Smooth muscle cell (in vitro differentiated cells): ENCODE data around the gene ZNF146. TPM values are rescaled to one million over a fixed set of nuclear protein-coding genes. Genes with fewer than 3 reads are reported as not detected.
"Not testable (repeated sequence)": the region's sequence is repeated elsewhere in the genome, so short reads cannot be mapped to it uniquely, and the experiment has no call there.

Source experiments
- DNase-seq: peaks from one replicate; lab custom pipeline; 2025; ENCODE audit not compliant: unreplicated experiment; lab: John Stamatoyannopoulos, UW
- H2AFZ ChIP-seq: fragments of 200-600 bp; sonication (generic); 2 replicates; pipeline ENCODE4 v1.6.0; 2016; ENCODE audit warnings: antibody characterized with exemption, low read depth, mild to moderate bottlenecking
- H3F3A ChIP-seq: fragments of 200-600 bp; sonication (generic); 2 replicates; pipeline ENCODE4 v1.6.0; 2017; ENCODE audit warnings: antibody characterized with exemption, low read depth
- H3K27ac ChIP-seq: fragments of 200-600 bp; sonication (generic); 2 replicates; pipeline ENCODE4 v1.5.1; 2016; ENCODE audit warnings: low read depth, mild to moderate bottlenecking
- H3K27me3 ChIP-seq: fragments of 200-600 bp; sonication (generic); 2 replicates; pipeline ENCODE4 v1.6.1; 2016; ENCODE audit warnings: low read depth, mild to moderate bottlenecking
- H3K36me3 ChIP-seq: fragments of 200-600 bp; sonication (generic); 2 replicates; pipeline ENCODE4 v1.5.1; 2016; ENCODE audit warnings: low read depth
- H3K4me1 ChIP-seq: fragments of 200-600 bp; sonication (generic); 2 replicates; pipeline ENCODE4 v1.5.1; 2016; ENCODE audit warnings: low read depth
- H3K4me2 ChIP-seq: fragments of 200-600 bp; sonication (generic); 2 replicates; pipeline ENCODE4 v1.6.0; 2016; ENCODE audit warnings: mild to moderate bottlenecking
- H3K4me3 ChIP-seq: fragments of 200-600 bp; sonication (generic); 2 replicates; pipeline ENCODE4 v1.5.1; 2016; ENCODE audit warnings: mild to moderate bottlenecking
- H3K79me2 ChIP-seq: fragments of 200-600 bp; sonication (generic); 2 replicates; pipeline ENCODE4 v1.6.0; 2016; ENCODE audit warnings: low read depth, mild to moderate bottlenecking
- H3K9ac ChIP-seq: fragments of 200-600 bp; sonication (generic); 2 replicates; pipeline ENCODE4 v1.6.0; 2016; ENCODE audit warnings: low read depth
- H3K9me3 ChIP-seq: fragments of 200-600 bp; sonication (generic); replicated peaks from 2 replicates; pipeline ENCODE4 v1.5.1; 2016; ENCODE audit warnings: low read depth
- H4K20me1 ChIP-seq: fragments of 200-600 bp; sonication (generic); 2 replicates; pipeline ENCODE4 v1.6.0; 2016; ENCODE audit warnings: low read depth
- CTCF ChIP-seq: fragments of 200-600 bp; sonication (generic); IDR thresholded peaks from 2 replicates; pipeline ENCODE4 v1.5.1; 2017; ENCODE audit warnings: borderline replicate concordance, mild to moderate bottlenecking, antibody characterized with exemption; ENCODE audit not compliant: insufficient read depth, poor library complexity, severe bottlenecking
- WGBS: methylation state at CpG from one replicate; pipeline ENCODE4 v1.1.7; 2016; ENCODE audit warnings: low lambda C conversion rate; 5-methylcytosine and 5-hydroxymethylcytosine counted together
- polyA plus RNA-seq: library from polyadenylated mRNA; unstranded; fragments of >200 nt; fragmentation: Nextera tagmentation; extraction: Ambion mirVana; gene quantifications from 2 replicates; pipeline ENCODE4 v1.2.1, GENCODE V29; 2016
- total RNA-seq: library from RNA; depleted of rRNA; stranded (reverse); fragments of >200 nt; gene quantifications from 2 replicates; pipeline ENCODE4 v1.2.3, GENCODE V29; 2014

The ZNF146 gene
- total RNA-seq (155 and 161 TPM in 2 replicates), polyA plus RNA-seq (49.4 and 57.5 TPM in 2 replicates)

DNA sequence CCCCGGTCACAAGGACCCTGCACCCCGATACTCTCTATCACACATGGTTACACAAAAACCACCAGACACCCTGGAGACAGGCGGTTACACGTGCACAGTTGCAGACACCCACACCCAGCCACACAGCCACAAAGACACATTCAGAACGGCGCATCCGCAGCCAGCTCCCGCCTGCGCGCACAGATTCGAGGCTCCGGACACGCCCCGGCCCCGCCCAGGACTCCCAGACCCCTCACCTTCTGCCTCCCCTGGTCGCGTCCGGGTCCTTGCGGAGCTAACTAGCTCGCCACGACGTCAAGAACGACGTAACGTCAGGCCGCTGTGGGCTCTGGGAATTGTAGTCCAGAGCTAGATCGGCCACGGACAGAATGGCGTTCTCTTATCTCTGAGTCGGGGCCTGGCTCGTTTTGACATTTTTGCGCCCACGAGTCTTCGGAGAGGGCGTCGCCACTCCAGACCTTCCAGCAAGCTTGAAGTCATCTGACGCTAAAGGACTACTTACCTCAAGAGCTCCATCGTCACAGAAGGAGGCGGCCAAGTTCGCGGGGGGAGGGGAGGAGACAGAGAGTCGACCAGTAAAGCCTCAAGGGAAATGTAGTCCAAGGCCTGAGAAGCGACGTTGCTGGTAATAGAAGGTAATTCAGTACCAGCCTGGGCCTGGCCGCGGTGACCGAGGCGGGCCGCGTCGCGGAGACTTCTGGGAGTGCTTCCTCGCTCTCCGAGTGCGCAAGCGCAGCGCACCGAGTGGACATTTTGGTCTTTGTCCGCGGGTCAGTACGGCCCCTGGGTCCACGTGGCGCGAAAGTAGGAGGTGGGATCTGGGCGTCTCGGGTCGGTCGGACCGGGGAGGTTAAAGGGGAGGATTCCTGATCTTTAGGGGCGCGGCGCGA is at the start of gene ZNF146, which contains the start of gene ZNF565:
Gene ZNF146 (plus strand): TSS at position 721 of the 890 bp plus-strand sequence. CDS start 21,335 bp downstream, outside the sequence.
Gene ZNF565 (minus strand): TSS at position 280 of the 890 bp plus-strand sequence. CDS start 12,680 bp downstream, outside the sequence.
- no peaks in the 10 kb centered on the region for H3K9me3 ChIP-seq
- WGBS, result 1% methylated on average over 73 of the region's 73 CpGs
- H3K79me2 ChIP-seq, result peaks cover 47% of the 10 kb centered on the region
- peak within 1 kb of the TSS; percentile 96 for H3K4me2 ChIP-seq
- H3K4me3 ChIP-seq, result peak within 1 kb of the TSS; percentile 79
- H3K27ac ChIP-seq, result peak within 1 kb of the TSS; percentile 86
- H3K4me1 ChIP-seq, result peaks cover 9% of the 10 kb centered on the region
- H3K9ac ChIP-seq, result peak within 1 kb of the TSS; percentile 95
- peaks cover 25% of the 10 kb centered on the region for H4K20me1 ChIP-seq
- H2AFZ ChIP-seq, result peak within 1 kb of the TSS; percentile 50
- H3K36me3 ChIP-seq, result no peaks in the 10 kb centered on the region
- H3F3A ChIP-seq, result peaks cover 11% of the 10 kb centered on the region
- no peaks in the 10 kb centered on the region for H3K27me3 ChIP-seq
- TF ChIP-seq CTCF, result no peak
- DNase-seq, result peak; percentile 96

- no peak for DNase-seq
Measured at GRCh38 chr19:36169084-36169760, 45.7 kb upstream of the ZNF146 start.

GRCh38 chr19:36172852-36173251 is 42.1 kb upstream of the ZNF146 start:
- Histone ChIP-seq H3K9me3 (no peaks in the 10 kb centered on the region), H3K4me2 (no peak overlapping the region), H3K4me1 (no peaks in the 10 kb centered on the region), H3K27ac (no peak overlapping the region), H3K79me2 (no peaks in the 10 kb centered on the region), H3K27me3 (no peaks in the 10 kb centered on the region), H3K4me3 (no peak overlapping the region), H4K20me1 (no peaks in the 10 kb centered on the region), H2AFZ (no peak overlapping the region), H3K9ac (no peak overlapping the region), H3F3A (no peaks in the 10 kb centered on the region), H3K36me3 (no peaks in the 10 kb centered on the region)
- 96% methylated on average over 5 of the region's 5 CpGs for WGBS
- DNase-seq, result no peak
- no peak for TF ChIP-seq CTCF

More at GRCh38 chr19:36169084-36169760, 45.7 kb upstream of the ZNF146 start:
- H3F3A ChIP-seq, result no peaks in the 10 kb centered on the region
- TF ChIP-seq CTCF, result no peak
- no peaks in the 10 kb centered on the region for H4K20me1 ChIP-seq
- H3K27me3 ChIP-seq, result no peaks in the 10 kb centered on the region
- WGBS, result 35% methylated on average over 9 of the region's 9 CpGs
- no peaks in the 10 kb centered on the region for H3K9me3 ChIP-seq
- peak overlapping the region; percentile 28 for H3K27ac ChIP-seq
- no peak overlapping the region for H3K4me3 ChIP-seq
- H3K4me1 ChIP-seq, result no peaks in the 10 kb centered on the region
- H3K36me3 ChIP-seq, result no peaks in the 10 kb centered on the region
- no peaks in the 10 kb centered on the region for H3K79me2 ChIP-seq
- no peak overlapping the region for H3K9ac ChIP-seq
- H2AFZ ChIP-seq, result no peak overlapping the region
- no peak overlapping the region for H3K4me2 ChIP-seq

DNA sequence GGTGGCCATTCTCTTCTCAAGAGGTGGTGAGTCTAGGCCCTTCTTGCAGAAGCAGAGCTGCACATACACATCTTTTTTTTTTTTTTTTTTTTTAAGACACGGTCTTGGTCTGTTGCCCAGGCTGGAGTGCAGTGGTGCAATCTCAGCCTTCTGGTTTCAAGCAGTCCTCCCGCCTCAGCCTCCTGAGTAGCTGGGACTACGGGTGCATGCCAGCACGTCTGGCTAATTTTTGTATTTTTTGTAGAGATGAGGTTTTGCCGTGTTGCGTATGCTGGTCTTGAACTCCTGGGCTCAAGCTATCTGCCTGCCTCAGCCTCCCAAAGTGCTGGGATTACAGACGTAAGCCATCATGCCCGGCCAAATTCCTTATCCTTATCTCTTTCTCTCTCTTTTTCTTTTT is 41.1 kb upstream of the ZNF146 start:
- H3F3A ChIP-seq, H3K27ac ChIP-seq, H3K9ac ChIP-seq, H3K9me3 ChIP-seq, DNase-seq, H3K4me1 ChIP-seq, H3K79me2 ChIP-seq, H3K4me3 ChIP-seq, H3K4me2 ChIP-seq, H3K27me3 ChIP-seq, H4K20me1 ChIP-seq, H3K36me3 ChIP-seq, H2AFZ ChIP-seq: not testable (repeated sequence)
- WGBS, result 93% methylated on average over 8 of the region's 8 CpGs

DNA sequence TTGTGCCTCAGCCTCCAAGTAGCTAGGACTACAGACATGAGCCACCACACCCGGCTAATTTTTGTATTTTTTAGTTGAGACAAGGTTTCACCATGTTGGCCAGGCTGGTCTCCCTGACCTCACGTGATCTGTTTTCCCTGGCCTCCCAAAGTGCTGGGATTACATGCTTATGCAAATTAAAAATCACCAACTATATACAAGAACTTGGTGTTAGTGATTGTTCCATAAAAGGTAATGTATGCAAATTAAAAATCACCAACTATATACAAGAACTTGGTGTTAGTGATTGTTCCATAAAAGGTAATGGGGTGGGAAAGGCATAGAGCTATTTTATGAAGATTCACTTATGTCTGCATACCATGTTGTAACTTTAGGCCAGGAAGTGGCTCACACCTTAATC is 35.8 kb upstream of the ZNF146 start:
- 52% methylated on average over 2 of the region's 2 CpGs for WGBS
- H3K4me3 ChIP-seq, H3K9ac ChIP-seq, H3F3A ChIP-seq, H3K79me2 ChIP-seq, H3K27ac ChIP-seq, H3K4me1 ChIP-seq, H3K9me3 ChIP-seq, DNase-seq, H2AFZ ChIP-seq, H4K20me1 ChIP-seq, H3K36me3 ChIP-seq, H3K4me2 ChIP-seq, H3K27me3 ChIP-seq: not testable (repeated sequence)
